PC-9 (cell line): Measurements from ENCODE around the gene VWA3A. TPM values are rescaled to one million over a fixed set of nuclear protein-coding genes. Genes with fewer than 3 reads are reported as not detected.
"Not testable (repeated sequence)": the region's sequence is repeated elsewhere in the genome, so short reads cannot be mapped to it uniquely, and the experiment has no call there.

Experiments used
- BruUV-seq: library from RNA; stranded (reverse); fragments of 400-500 nt; replicated peaks from 2 replicates; lab custom pipeline; 2021; lab: Mats Ljungman, UMichigan
- CTCF ChIA-PET: fragments of 300-600 bp; sonication (Branson Sonifier 250); formaldehyde crosslinking; loops from one replicate; lab custom pipeline; 2022; ENCODE audit warnings: antibody characterized with exemption; lab: Charles Lee
- POLR2A ChIA-PET: fragments of 300-600 bp; sonication (Branson Sonifier 250); formaldehyde crosslinking; loops from one replicate; lab custom pipeline; 2022; ENCODE audit warnings: antibody characterized with exemption; ENCODE audit not compliant: unreplicated experiment; lab: Charles Lee
- DNase-seq, 2 experiments: peaks; one replicate each; pipeline versions ENCODE4 v3.0.0 to v3.0.0-alpha.2; 2015 to 2022; ENCODE audit warnings: mixed read lengths in 1 of 2
- H2AFZ ChIP-seq: fragments of 200-600 bp; sonication (generic); 2 replicates; pipeline ENCODE4 v1.8.1; 2017; ENCODE audit warnings: antibody characterized with exemption
- H3F3A ChIP-seq: fragments of 200-600 bp; sonication (generic); 2 replicates; pipeline ENCODE4 v1.8.1; 2017; ENCODE audit warnings: antibody characterized with exemption, mild to moderate bottlenecking, low read depth; ENCODE audit not compliant: insufficient read depth
- H3K27ac ChIP-seq: fragments of 200-600 bp; sonication (generic); 2 replicates; pipeline ENCODE4 v1.6.1; 2016; ENCODE audit warnings: mixed run types
- H3K27me3 ChIP-seq: fragments of 200-600 bp; sonication (generic); 2 replicates; pipeline ENCODE4 v1.6.1; 2016; ENCODE audit warnings: low read depth, mixed run types; ENCODE audit not compliant: insufficient read depth
- H3K36me3 ChIP-seq: fragments of 200-600 bp; sonication (generic); 2 replicates; pipeline ENCODE4 v1.6.1; 2016; ENCODE audit warnings: low read depth, mixed run types
- H3K4me1 ChIP-seq: fragments of 200-600 bp; sonication (generic); replicated peaks from 2 replicates; pipeline ENCODE4 v1.6.1; 2016; ENCODE audit warnings: mixed run types; ENCODE audit not compliant: insufficient read depth
- H3K4me2 ChIP-seq: fragments of 200-600 bp; sonication (generic); 2 replicates; pipeline ENCODE4 v1.6.1; 2017; ENCODE audit warnings: mixed run types
- H3K4me3 ChIP-seq: fragments of 200-600 bp; sonication (generic); 2 replicates; pipeline ENCODE4 v1.6.1; 2016; ENCODE audit warnings: mixed run types
- H3K79me2 ChIP-seq: fragments of 200-600 bp; sonication (generic); 2 replicates; pipeline ENCODE4 v1.6.1; 2017; ENCODE audit warnings: low read depth, mixed run types
- H3K9me2 ChIP-seq: fragments of 200-600 bp; sonication (generic); 2 replicates; pipeline ENCODE4 v1.8.1; 2017; ENCODE audit warnings: mild to moderate bottlenecking; ENCODE audit not compliant: insufficient read depth
- H3K9me3 ChIP-seq: fragments of 200-600 bp; sonication (generic); 2 replicates; pipeline ENCODE4 v1.8.1; 2016; ENCODE audit warnings: low read depth; ENCODE audit not compliant: insufficient read depth
- H4K20me1 ChIP-seq: fragments of 200-600 bp; sonication (generic); 2 replicates; pipeline ENCODE4 v1.8.1; 2017; ENCODE audit not compliant: insufficient read depth
- CTCF ChIP-seq: fragments of 200-600 bp; sonication (generic); conservative IDR thresholded peaks from 2 replicates; pipeline ENCODE4 v1.6.1; 2017; ENCODE audit warnings: mixed run types, antibody characterized with exemption, mild to moderate bottlenecking, moderate library complexity
- EZH2 ChIP-seq: fragments of 200-600 bp; sonication (generic); IDR thresholded peaks from 2 replicates; pipeline ENCODE4 v1.8.0; 2017; ENCODE audit warnings: antibody characterized with exemption, low read depth
- intact Hi-C: fragments of 100-400 bp; cut with micrococcal nuclease; formaldehyde crosslinking; loops from one replicate; pipeline ENCODE4 v1.10.0; 2022; ENCODE audit not compliant: unreplicated experiment
- total RNA-seq: library from RNA; stranded (reverse); gene quantifications from 2 replicates; pipeline ENCODE4 v1.2.3, GENCODE V29; 2021

Gene VWA3A
- total RNA-seq, 1 experiment from 2014 or later, result 0.83 TPM

- TF ChIP-seq EZH2 (no peak), CTCF (peak; percentile 3; the same call in 1 of the 2 replicates)
- H3K4me2 ChIP-seq, result peak overlapping the region; percentile 74; the same call in 1 of the 2 replicates
These were observed 7.1 kb downstream of the VWA3A start for GRCh38 chr16:22099256-22099975.

GRCh38 chr16:22103441-22103840 lies 11.1 kb downstream of the VWA3A start:
- intact Hi-C loops, result no loop called here
- Histone ChIP-seq H3K36me3 (no peaks in the 10 kb centered on the region), H3K27me3 (peaks cover 4% of the 10 kb centered on the region; the same call in 1 of the 2 replicates), H3K4me3 (no peak overlapping the region), H3K4me1 (no peaks in the 10 kb centered on the region), H3K79me2 (no peaks in the 10 kb centered on the region), H2AFZ (no peak overlapping the region), H3F3A (no peaks in the 10 kb centered on the region), H3K4me2 (no peak overlapping the region), H3K9me3 (no peaks in the 10 kb centered on the region), H3K9me2 (no peaks in the 10 kb centered on the region), H3K27ac (no peak overlapping the region), H4K20me1 (no peaks in the 10 kb centered on the region)
- ChIA-PET CTCF (interaction anchor here (0.6 kb wide), 1 partner anchor 26 kb away, joined by 3 read pairs; no protein-coding TSS in a partner anchor), POLR2A (no interaction called here)
- TF ChIP-seq EZH2 (no peak), CTCF (no peak)
- no peak for DNase-seq
- BruUV-seq, result no TSS peak

More at GRCh38 chr16:22099256-22099975, 7.1 kb downstream of the VWA3A start:
- no peaks in the 10 kb centered on the region for H3F3A ChIP-seq
- no peak overlapping the region for H3K27ac ChIP-seq
- no peak overlapping the region for H2AFZ ChIP-seq
- ChIA-PET POLR2A (interaction anchor here (0.7 kb wide), 2 partner anchors 147 to 398 kb away, joined by 4 to 7 read pairs; no protein-coding TSS in a partner anchor), CTCF (interaction anchor here (0.6 to 2.2 kb wide), 11 partner anchors 10 to 489 kb away, joined by 4 to 18 read pairs (median 6); partner anchors contain the start of gene MOSMO)
- intact Hi-C loops, result loop anchor here (1.0 to 5.0 kb wide), 4 partner anchors 98 to 442 kb away; partner anchors contain the start of genes PDZD9 and POLR3E
- H3K79me2 ChIP-seq, result no peaks in the 10 kb centered on the region
- no peaks in the 10 kb centered on the region for H4K20me1 ChIP-seq
- H3K36me3 ChIP-seq, result no peaks in the 10 kb centered on the region
- no peaks in the 10 kb centered on the region for H3K27me3 ChIP-seq
- no peak for DNase-seq
- BruUV-seq, result no TSS peak
- no peaks in the 10 kb centered on the region for H3K9me2 ChIP-seq
- no peak overlapping the region for H3K4me3 ChIP-seq
- no peaks in the 10 kb centered on the region for H3K9me3 ChIP-seq
- H3K4me1 ChIP-seq, result no peaks in the 10 kb centered on the region

- ChIA-PET CTCF (interaction anchor here (1.3 kb wide), 1 partner anchor 10 kb away, joined by 4 read pairs; no protein-coding TSS in a partner anchor), POLR2A (no interaction called here)
- H3K36me3 ChIP-seq, result no peaks in the 10 kb centered on the region
- no peak overlapping the region for H3K27ac ChIP-seq
- intact Hi-C loops, result no loop called here
- no peaks in the 10 kb centered on the region for H3K9me2 ChIP-seq
- no peaks in the 10 kb centered on the region for H4K20me1 ChIP-seq
- H3K9me3 ChIP-seq, result no peaks in the 10 kb centered on the region
- no peak overlapping the region for H2AFZ ChIP-seq
- peaks cover 29% of the 10 kb centered on the region for H3K27me3 ChIP-seq
- no TSS peak for BruUV-seq
- no peaks in the 10 kb centered on the region for H3K79me2 ChIP-seq
- no peak overlapping the region for H3K4me2 ChIP-seq
- no peak overlapping the region for H3K4me3 ChIP-seq
- no peaks in the 10 kb centered on the region for H3K4me1 ChIP-seq
- DNase-seq, result no peak
- TF ChIP-seq CTCF (no peak), EZH2 (no peak)
- H3F3A ChIP-seq, result no peaks in the 10 kb centered on the region
These were observed 17.0 kb downstream of the VWA3A start for GRCh38 chr16:22109258-22109898.

- BruUV-seq, H2AFZ ChIP-seq, CTCF ChIA-PET, H3K9me2 ChIP-seq, H3K79me2 ChIP-seq, DNase-seq, intact Hi-C loops, H3K9me3 ChIP-seq, H3K4me3 ChIP-seq, H4K20me1 ChIP-seq, POLR2A ChIA-PET, H3K4me1 ChIP-seq, H3K4me2 ChIP-seq, H3K36me3 ChIP-seq, H3F3A ChIP-seq, H3K27ac ChIP-seq: not testable (repeated sequence)
- peaks cover 29% of the 10 kb centered on the region for H3K27me3 ChIP-seq
These were observed 19.3 kb downstream of the VWA3A start for GRCh38 chr16:22111629-22112028.
